ENCODE results near the gene MCTP2.
"Not testable (repeated sequence)": the region's sequence is repeated elsewhere in the genome, so short reads cannot be mapped to it uniquely, and the experiment has no call there.

MCTP2 gene

GRCh38 chr15:94487635-94488034, 256.3 kb downstream of the MCTP2 start:
- TF ChIP-seq ZFX (IDR thresholded peaks at IDR 0.05) (no peak), CTCF (conservative IDR thresholded peaks at IDR 0.05) (no peak)

DNA sequence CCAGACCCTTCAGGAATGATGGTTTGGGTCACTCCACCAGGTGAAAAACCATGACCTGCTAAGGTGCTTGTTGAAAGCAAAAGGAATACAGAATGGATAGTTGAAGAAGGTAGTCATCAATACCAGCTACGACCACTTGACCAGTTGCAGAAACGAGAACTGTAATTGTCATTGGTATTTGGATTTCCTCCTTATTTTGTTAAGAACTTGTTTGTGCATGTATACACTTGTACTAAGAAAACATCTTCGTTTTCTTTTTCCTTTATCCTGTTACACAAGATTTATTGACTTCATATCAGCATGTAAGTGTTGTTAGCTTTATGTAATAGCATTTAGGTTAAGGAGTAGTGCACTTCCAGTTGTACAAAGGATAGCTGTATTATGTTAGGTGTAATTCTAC, 261.8 kb downstream of the MCTP2 start:
- no peak for TF ChIP-seq CTCF (conservative IDR thresholded peaks at IDR 0.05)
- no peak for TF ChIP-seq ZFX (IDR thresholded peaks at IDR 0.05)
- H3K27ac ChIP-seq, result no peak overlapping the region

More at GRCh38 chr15:94487635-94488034, 256.3 kb downstream of the MCTP2 start:
- H3K27ac ChIP-seq, result no peak overlapping the region

- not testable (repeated sequence) for H3K27ac ChIP-seq
Measured at GRCh38 chr15:94493586-94493985, 262.2 kb downstream of the MCTP2 start.

DNA sequence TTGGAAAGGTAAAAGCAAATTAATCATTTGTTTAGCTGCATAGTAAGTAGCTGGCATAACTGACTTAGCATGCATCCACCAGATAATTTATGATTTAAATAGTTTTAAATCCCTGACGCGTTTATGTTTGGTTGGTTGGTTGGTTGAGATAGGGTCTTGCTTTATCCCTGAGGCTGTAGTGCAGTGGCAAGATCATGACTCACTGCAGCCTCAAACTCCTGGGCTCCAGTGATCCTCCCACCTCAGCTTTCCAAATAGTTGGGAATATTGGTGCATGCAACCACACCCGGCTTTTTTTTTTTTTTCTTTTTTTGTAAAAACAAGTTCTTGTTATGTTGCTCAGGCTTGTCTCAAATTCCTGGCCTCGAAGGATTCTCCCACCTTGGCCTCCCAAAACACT, 263.4 kb downstream of the MCTP2 start:
- no peak for TF ChIP-seq ZFX (IDR thresholded peaks at IDR 0.05)
- no peak for TF ChIP-seq CTCF (conservative IDR thresholded peaks at IDR 0.05)
- H3K27ac ChIP-seq, result no peak overlapping the region

GRCh38 chr15:94503293-94503692, 271.9 kb downstream of the MCTP2 start:
- TF ChIP-seq ZFX (IDR thresholded peaks at IDR 0.05) (no peak), CTCF (conservative IDR thresholded peaks at IDR 0.05) (no peak)
- no peak overlapping the region for H3K27ac ChIP-seq

- TF ChIP-seq ZFX (IDR thresholded peaks at IDR 0.05) (no peak), CTCF (conservative IDR thresholded peaks at IDR 0.05) (no peak)
Measured at GRCh38 chr15:94509259-94509658, 277.9 kb downstream of the MCTP2 start.

GRCh38 chr15:94522125-94522524, 290.8 kb downstream of the MCTP2 start:
- no peak overlapping the region for H3K27ac ChIP-seq
- TF ChIP-seq ZFX (IDR thresholded peaks at IDR 0.05), result no peak
- no peak for TF ChIP-seq CTCF (conservative IDR thresholded peaks at IDR 0.05)

More at GRCh38 chr15:94509259-94509658, 277.9 kb downstream of the MCTP2 start:
- no peak overlapping the region for H3K27ac ChIP-seq

DNA sequence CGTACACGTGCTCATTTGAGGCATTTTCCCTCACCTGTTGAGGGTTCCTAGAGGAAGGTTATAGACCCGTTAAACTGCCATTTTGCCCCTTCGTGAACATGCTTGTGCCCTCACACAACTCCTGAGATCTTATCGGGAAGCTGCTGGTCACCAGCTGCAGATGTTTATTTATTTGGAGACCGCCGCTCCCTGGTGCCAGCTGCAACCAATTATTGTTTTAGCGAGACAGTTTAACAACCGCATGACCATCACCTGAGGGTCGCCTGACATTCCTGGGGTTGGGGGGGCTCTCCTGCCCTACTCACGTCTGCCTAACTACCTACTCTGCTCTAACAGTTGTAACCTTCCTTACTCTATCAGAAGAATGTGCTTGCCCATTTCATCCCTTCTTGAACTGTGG, 292.5 kb downstream of the MCTP2 start:
- TF ChIP-seq CTCF (conservative IDR thresholded peaks at IDR 0.05) (no peak), ZFX (IDR thresholded peaks at IDR 0.05) (no peak)
- no peak overlapping the region for H3K27ac ChIP-seq

Measured in C4-2B (cell line).